H1 (cell line): ENCODE results near the gene ZNF618.

ENCODE experiments used
- ASH2L ChIP-seq: fragments of 200-600, 300-600 bp; sonication (generic); IDR thresholded peaks from one replicate; pipeline ENCODE4 v1.7.1; 2017; ENCODE audit warnings: low read length
- CEBPB ChIP-seq: IDR thresholded peaks from 2 replicates; pipeline ENCODE4 v1.6.1; 2012; ENCODE audit warnings: low read depth, low read length
- CTCF ChIP-seq, 3 experiments: IDR thresholded peaks; 1 replicate in 2 of 3; 2 replicates in 1 of 3; pipeline versions ENCODE4 v1.5.1 to v1.6.1; 2011; ENCODE audit warnings: low read length in 3 of 3, mild to moderate bottlenecking in 3 of 3, inconsistent platforms in 2 of 3, low read depth in 1 of 3, moderate library complexity in 1 of 3; ENCODE audit not compliant: insufficient read depth in 1 of 3; ENCODE audit errors: control extremely low read depth in 1 of 3
- RFX5 ChIP-seq: IDR thresholded peaks from 2 replicates; pipeline ENCODE4 v1.6.1; 2011; ENCODE audit warnings: low read depth, low read length, improper control_type of control experiment, borderline replicate concordance
- SIN3A ChIP-seq, 2 experiments: IDR thresholded peaks in 1 of 2; conservative IDR thresholded peaks in 1 of 2; 2 replicates each; pipeline ENCODE4 v1.6.1; 2011 to 2012; ENCODE audit warnings: low read length in 2 of 2, improper control_type of control experiment in 1 of 2, low read depth in 1 of 2, mild to moderate bottlenecking in 1 of 2

GRCh38 chr9:113903514-113904077 lies 27.5 kb downstream of the ZNF618 start:
- no peak for TF ChIP-seq ASH2L
- no peak for TF ChIP-seq CTCF (IDR thresholded peaks at IDR 0.05; ENCODE audit: control extremely low read depth in 1 of 3, insufficient read depth in 1 of 3, low read depth in 1 of 3, low read length in 3 of 3)
- TF ChIP-seq CEBPB, result no peak
- no peak for TF ChIP-seq SIN3A (conservative IDR thresholded peaks at IDR 0.05 in 1 of 2, IDR thresholded peaks at IDR 0.05 in 1 of 2; ENCODE audit: low read depth in 1 of 2, low read length in 2 of 2)
- no peak for TF ChIP-seq RFX5
